KMS-11 (cell line): Measurements from ENCODE around the gene PMEPA1.
A peak's percentile ranks its signal among the peaks of the same experiment; 100 is the strongest.

ENCODE experiments used
- H2AFZ ChIP-seq: fragments of 200-600 bp; sonication (generic); 2 replicates; pipeline ENCODE4 v1.6.1; 2016; ENCODE audit warnings: antibody characterized with exemption, mixed run types, low read depth
- H3K27ac ChIP-seq: fragments of 200-600 bp; sonication (generic); 2 replicates; pipeline ENCODE4 v1.6.1; 2016; ENCODE audit warnings: mild to moderate bottlenecking, mixed run types
- H3K27me3 ChIP-seq: fragments of 200-600 bp; sonication (generic); 2 replicates; pipeline ENCODE4 v1.6.1; 2017; ENCODE audit warnings: mild to moderate bottlenecking, low read depth, mixed run types, moderate library complexity; ENCODE audit not compliant: insufficient read depth
- H3K36me3 ChIP-seq: fragments of 200-600 bp; sonication (generic); 2 replicates; pipeline ENCODE4 v1.6.1; 2017; ENCODE audit warnings: mild to moderate bottlenecking, mixed run types; ENCODE audit not compliant: insufficient read depth
- H3K4me1 ChIP-seq: fragments of 200-600 bp; sonication (generic); 2 replicates; pipeline ENCODE4 v1.6.1; 2016; ENCODE audit warnings: mild to moderate bottlenecking, low read depth, mixed run types; ENCODE audit not compliant: poor library complexity, severe bottlenecking
- H3K4me2 ChIP-seq: fragments of 200-600 bp; sonication (generic); 2 replicates; pipeline ENCODE4 v1.7.0; 2016; ENCODE audit warnings: mild to moderate bottlenecking, mixed run types
- H3K4me3 ChIP-seq: fragments of 200-600 bp; sonication (generic); IDR thresholded peaks from 2 replicates; pipeline ENCODE4 v1.6.1; 2017; ENCODE audit warnings: low read depth, low read length, mixed read lengths; ENCODE audit not compliant: insufficient read depth
- H3K79me2 ChIP-seq: fragments of 200-600 bp; sonication (generic); 2 replicates; pipeline ENCODE4 v1.6.1; 2016; ENCODE audit warnings: low read depth, mixed run types; ENCODE audit not compliant: insufficient read depth
- H3K9ac ChIP-seq: fragments of 200-600 bp; sonication (generic); 2 replicates; pipeline ENCODE4 v1.6.1; 2016; ENCODE audit warnings: mild to moderate bottlenecking, mixed run types
- H4K20me1 ChIP-seq: fragments of 200-600 bp; sonication (generic); 2 replicates; pipeline ENCODE4 v1.6.1; 2016; ENCODE audit warnings: mild to moderate bottlenecking, mixed run types; ENCODE audit not compliant: insufficient read depth
- TF ChIP-seq, protein P1 (sequence below): fragments of 200-600 bp; sonication (generic); conservative IDR thresholded peaks from 2 replicates; pipeline ENCODE4 v1.6.1; 2017; ENCODE audit warnings: low read depth, mild to moderate bottlenecking, antibody characterized with exemption, low read length, moderate library complexity, mixed read lengths

The PMEPA1 gene

DNA sequence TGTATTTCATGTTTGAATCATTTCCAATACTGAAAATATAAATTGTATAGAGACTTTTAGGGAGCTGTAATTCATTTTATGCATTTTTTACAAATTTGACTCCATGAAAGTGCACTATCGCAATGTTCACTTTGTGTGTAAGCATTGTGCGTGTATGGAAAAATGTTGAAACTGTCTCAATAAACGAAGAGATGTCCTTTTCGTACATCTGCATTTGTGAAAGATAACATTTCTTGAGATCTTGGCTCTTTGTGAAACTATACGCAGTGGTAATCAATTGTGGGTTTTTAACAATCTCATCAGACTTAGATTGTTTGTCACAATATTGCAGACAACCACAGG lies 70.9 kb downstream of the PMEPA1 start:
- no peak overlapping the region for H3K4me3 ChIP-seq
- no peak overlapping the region for H3K9ac ChIP-seq
- TF ChIP-seq, protein P1, sequence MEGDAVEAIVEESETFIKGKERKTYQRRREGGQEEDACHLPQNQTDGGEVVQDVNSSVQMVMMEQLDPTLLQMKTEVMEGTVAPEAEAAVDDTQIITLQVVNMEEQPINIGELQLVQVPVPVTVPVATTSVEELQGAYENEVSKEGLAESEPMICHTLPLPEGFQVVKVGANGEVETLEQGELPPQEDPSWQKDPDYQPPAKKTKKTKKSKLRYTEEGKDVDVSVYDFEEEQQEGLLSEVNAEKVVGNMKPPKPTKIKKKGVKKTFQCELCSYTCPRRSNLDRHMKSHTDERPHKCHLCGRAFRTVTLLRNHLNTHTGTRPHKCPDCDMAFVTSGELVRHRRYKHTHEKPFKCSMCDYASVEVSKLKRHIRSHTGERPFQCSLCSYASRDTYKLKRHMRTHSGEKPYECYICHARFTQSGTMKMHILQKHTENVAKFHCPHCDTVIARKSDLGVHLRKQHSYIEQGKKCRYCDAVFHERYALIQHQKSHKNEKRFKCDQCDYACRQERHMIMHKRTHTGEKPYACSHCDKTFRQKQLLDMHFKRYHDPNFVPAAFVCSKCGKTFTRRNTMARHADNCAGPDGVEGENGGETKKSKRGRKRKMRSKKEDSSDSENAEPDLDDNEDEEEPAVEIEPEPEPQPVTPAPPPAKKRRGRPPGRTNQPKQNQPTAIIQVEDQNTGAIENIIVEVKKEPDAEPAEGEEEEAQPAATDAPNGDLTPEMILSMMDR, result no peak
- no peak overlapping the region for H2AFZ ChIP-seq
- no peaks in the 10 kb centered on the region for H3K79me2 ChIP-seq
- peaks cover 11% of the 10 kb centered on the region for H3K4me1 ChIP-seq
- no peak overlapping the region for H3K27ac ChIP-seq
- no peaks in the 10 kb centered on the region for H4K20me1 ChIP-seq
- H3K36me3 ChIP-seq, result no peaks in the 10 kb centered on the region
- H3K27me3 ChIP-seq, result 0 out of 2 replicates have a peak, but pooled peaks cover 4% of the 10 kb centered on the region
- H3K4me2 ChIP-seq, result no peak overlapping the region

DNA sequence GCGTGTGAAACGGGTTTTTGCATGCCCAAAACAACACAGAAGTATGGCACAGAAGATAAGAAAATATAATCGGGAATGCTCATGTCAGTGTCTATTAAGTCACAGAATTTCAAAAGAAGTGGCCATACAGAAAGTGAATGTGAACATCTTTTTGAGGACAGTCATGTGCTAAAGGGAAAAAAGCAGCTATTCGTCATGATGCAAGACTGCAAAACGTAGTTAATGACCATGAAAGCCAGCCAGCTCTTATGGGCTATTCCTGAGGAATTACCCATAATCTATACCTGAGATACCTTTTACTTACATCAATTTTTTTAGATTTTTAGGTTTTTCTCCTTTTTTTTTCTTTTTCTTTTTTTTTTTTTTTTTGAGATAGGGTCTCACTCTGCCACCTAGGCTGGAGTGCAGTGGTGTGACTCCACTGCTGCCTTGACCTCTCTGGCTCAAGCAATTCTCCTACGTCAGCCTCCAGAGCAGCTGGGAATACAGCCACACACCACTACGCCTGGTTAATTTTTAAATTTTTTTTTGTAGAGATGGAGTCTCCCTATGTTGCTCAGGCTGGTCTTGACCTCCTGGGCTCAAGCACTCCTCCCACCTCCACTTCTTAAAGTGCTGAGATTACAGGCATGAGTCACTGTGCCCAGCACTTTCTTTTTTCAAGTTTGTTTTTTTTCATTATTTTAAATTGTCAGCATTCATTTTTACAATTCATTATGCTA lies 71.5 kb downstream of the PMEPA1 start:
- no peak overlapping the region for H3K9ac ChIP-seq
- no peak overlapping the region for H3K4me3 ChIP-seq
- H3K27ac ChIP-seq, result no peak overlapping the region
- no peaks in the 10 kb centered on the region for H3K79me2 ChIP-seq
- TF ChIP-seq, protein P1, result no peak
- no peaks in the 10 kb centered on the region for H4K20me1 ChIP-seq
- 0 out of 2 replicates have a peak, but pooled peaks cover 4% of the 10 kb centered on the region for H3K27me3 ChIP-seq
- H3K4me1 ChIP-seq, result peaks cover 16% of the 10 kb centered on the region
- no peak overlapping the region for H3K4me2 ChIP-seq
- no peaks in the 10 kb centered on the region for H3K36me3 ChIP-seq
- no peak overlapping the region for H2AFZ ChIP-seq

- Histone ChIP-seq H3K27me3 (peaks cover 12% of the 10 kb centered on the region; the same call in 1 of the 2 replicates), H3K4me1 (peaks cover 19% of the 10 kb centered on the region), H3K27ac (no peak overlapping the region), H3K36me3 (no peaks in the 10 kb centered on the region), H2AFZ (no peak overlapping the region), H3K4me2 (peak overlapping the region; percentile 60), H3K9ac (no peak overlapping the region), H3K79me2 (no peaks in the 10 kb centered on the region), H4K20me1 (no peaks in the 10 kb centered on the region), H3K4me3 (no peak overlapping the region)
- TF ChIP-seq, protein P1, result no peak
Measured at GRCh38 chr20:57633945-57634491, 75.8 kb downstream of the PMEPA1 start.

DNA sequence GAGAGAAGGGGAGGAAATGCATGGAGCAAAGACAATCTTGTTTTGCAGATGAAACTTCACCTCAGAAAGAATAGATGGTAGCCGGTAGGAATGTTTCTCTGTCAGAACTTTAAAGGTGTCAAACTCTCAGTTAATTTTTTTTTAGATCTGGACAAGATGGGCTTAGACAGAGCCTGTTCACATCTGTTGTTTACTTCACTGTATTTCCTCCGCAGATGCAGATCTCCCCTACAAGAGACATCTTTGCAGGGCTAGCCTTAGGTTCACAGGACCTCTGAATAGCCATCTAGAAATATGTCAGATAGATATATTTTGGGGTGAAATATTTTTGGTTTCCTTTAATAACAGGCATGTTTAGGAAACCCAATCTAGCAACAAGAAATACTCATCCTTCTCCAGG lies 77.5 kb downstream of the PMEPA1 start:
- H4K20me1 ChIP-seq, result no peaks in the 10 kb centered on the region
- peaks cover 19% of the 10 kb centered on the region for H3K4me1 ChIP-seq
- TF ChIP-seq, protein P1, result no peak
- H3K27me3 ChIP-seq, result peaks cover 12% of the 10 kb centered on the region; the same call in 1 of the 2 replicates
- no peak overlapping the region for H3K4me2 ChIP-seq
- no peaks in the 10 kb centered on the region for H3K79me2 ChIP-seq
- no peak overlapping the region for H3K27ac ChIP-seq
- no peak overlapping the region for H2AFZ ChIP-seq
- no peak overlapping the region for H3K4me3 ChIP-seq
- H3K36me3 ChIP-seq, result no peaks in the 10 kb centered on the region
- no peak overlapping the region for H3K9ac ChIP-seq
